Trophoblast cell (in vitro differentiated cells and primary cell): ENCODE measurements around the gene ZNF227.
"Not testable (repeated sequence)": the region's sequence is repeated elsewhere in the genome, so short reads cannot be mapped to it uniquely, and the experiment has no call there.

Experiments
- DNase-seq, 2 donors: peaks; one replicate each; pipeline ENCODE4 v3.0.0-alpha.2; 2016
- H2AFZ ChIP-seq: 2 replicates; pipeline ENCODE4 v1.6.1; 2013; ENCODE audit warnings: low read length, moderate library complexity, mild to moderate bottlenecking; ENCODE audit not compliant: insufficient read depth, poor library complexity
- H2AK5ac ChIP-seq: 2 replicates; pipeline ENCODE4 v1.6.1; 2013; ENCODE audit warnings: mild to moderate bottlenecking, low read length
- H2BK120ac ChIP-seq: 2 replicates; pipeline ENCODE4 v1.6.1; 2013; ENCODE audit warnings: low read length, mild to moderate bottlenecking, moderate library complexity; ENCODE audit not compliant: insufficient read depth, poor library complexity
- H2BK12ac ChIP-seq: 2 replicates; pipeline ENCODE4 v1.6.1; 2013; ENCODE audit warnings: mild to moderate bottlenecking, low read length, moderate library complexity
- H2BK5ac ChIP-seq: 2 replicates; pipeline ENCODE4 v1.6.1; 2013; ENCODE audit warnings: low read length, low read depth, moderate library complexity, mild to moderate bottlenecking; ENCODE audit not compliant: poor library complexity
- H3K14ac ChIP-seq: 2 replicates; pipeline ENCODE4 v1.6.1; 2013; ENCODE audit warnings: mild to moderate bottlenecking, low read length
- H3K18ac ChIP-seq: 2 replicates; pipeline ENCODE4 v1.6.1; 2013; ENCODE audit warnings: mild to moderate bottlenecking, low read length
- H3K23ac ChIP-seq: 2 replicates; pipeline ENCODE4 v1.6.1; 2013; ENCODE audit warnings: low read length
- H3K27ac ChIP-seq: 2 replicates; pipeline ENCODE4 v1.5.1; 2013; ENCODE audit warnings: low read depth, mild to moderate bottlenecking, inconsistent platforms, low read length, moderate library complexity
- H3K27me3 ChIP-seq: 2 replicates; pipeline ENCODE4 v1.6.1; 2013; ENCODE audit warnings: inconsistent platforms, mild to moderate bottlenecking, low read length, moderate library complexity; ENCODE audit not compliant: insufficient read depth
- H3K36me3 ChIP-seq, 2 experiments: 1 replicate in 1 of 2; 2 replicates in 1 of 2; pipeline ENCODE4 v1.6.1; 2013; ENCODE audit warnings: low read length in 2 of 2, mild to moderate bottlenecking in 2 of 2, moderate library complexity in 1 of 2; ENCODE audit not compliant: insufficient read depth in 2 of 2, control insufficient read depth in 1 of 2
- H3K4ac ChIP-seq: 2 replicates; pipeline ENCODE4 v1.6.1; 2013; ENCODE audit warnings: low read depth, mild to moderate bottlenecking, low read length, moderate library complexity
- H3K4me1 ChIP-seq, 2 experiments: 1 replicate in 1 of 2; 2 replicates in 1 of 2; pipeline ENCODE4 v1.6.1; 2013; ENCODE audit warnings: low read length in 2 of 2, mild to moderate bottlenecking in 2 of 2, moderate library complexity in 1 of 2; ENCODE audit not compliant: insufficient read depth in 2 of 2, control insufficient read depth in 1 of 2
- H3K4me2 ChIP-seq: 2 replicates; pipeline ENCODE4 v1.6.1; 2013; ENCODE audit warnings: inconsistent platforms, mild to moderate bottlenecking, low read length, moderate library complexity
- H3K4me3 ChIP-seq: 2 replicates; pipeline ENCODE4 v1.5.1; 2013; ENCODE audit warnings: mild to moderate bottlenecking, low read depth, low read length, inconsistent platforms
- H3K79me1 ChIP-seq: one replicate; pipeline ENCODE4 v1.6.1; 2013; ENCODE audit warnings: low read length
- H3K79me2 ChIP-seq: 2 replicates; pipeline ENCODE4 v1.6.1; 2013; ENCODE audit warnings: low read length, mild to moderate bottlenecking; ENCODE audit not compliant: control insufficient read depth, insufficient read depth, poor library complexity
- H3K9ac ChIP-seq: 2 replicates; pipeline ENCODE4 v1.6.1; 2013; ENCODE audit warnings: mild to moderate bottlenecking, low read length
- H3K9me3 ChIP-seq: 2 replicates; pipeline ENCODE4 v1.6.1; 2013; ENCODE audit warnings: low read depth, mild to moderate bottlenecking, control low read depth, inconsistent platforms, low read length; ENCODE audit not compliant: insufficient read depth
- H4K12ac ChIP-seq: 2 replicates; pipeline ENCODE4 v1.6.1; 2013; ENCODE audit warnings: low read depth, mild to moderate bottlenecking, low read length, moderate library complexity
- H4K8ac ChIP-seq: 2 replicates; pipeline ENCODE4 v1.6.1; 2013; ENCODE audit warnings: low read depth, mild to moderate bottlenecking, low read length, moderate library complexity
- H4K91ac ChIP-seq: one replicate; pipeline ENCODE4 v1.6.1; 2013; ENCODE audit warnings: low read depth, mild to moderate bottlenecking, low read length, moderate library complexity
- WGBS: extraction: QIAGEN DNeasy Blood & Tissue Kit; methylation state at CpG from one replicate; pipeline ENCODE4 v1.1.7; 2013; ENCODE audit warnings: missing lambda C conversion rate; ENCODE audit not compliant: insufficient read length, insufficient coverage; ENCODE audit errors: extremely low coverage; 5-methylcytosine and 5-hydroxymethylcytosine counted together

The ZNF227 gene

GRCh38 chr19:44219926-44220325, 7.6 kb downstream of the ZNF227 start:
- not testable (repeated sequence) for H3K4me2 ChIP-seq, H3K79me2 ChIP-seq, H2BK12ac ChIP-seq, H2BK120ac ChIP-seq, H3K4me1 ChIP-seq, H4K91ac ChIP-seq, H3K18ac ChIP-seq, H4K8ac ChIP-seq, H4K12ac ChIP-seq, H3K4me3 ChIP-seq, H3K9me3 ChIP-seq, H3K36me3 ChIP-seq, DNase-seq, H3K79me1 ChIP-seq, H3K14ac ChIP-seq, H3K27me3 ChIP-seq, H3K4ac ChIP-seq, H3K23ac ChIP-seq, H2AFZ ChIP-seq, H2BK5ac ChIP-seq, H3K9ac ChIP-seq, H2AK5ac ChIP-seq, H3K27ac ChIP-seq
- WGBS, result no CpG with 5 or more reads among the region's 3 CpGs

DNA sequence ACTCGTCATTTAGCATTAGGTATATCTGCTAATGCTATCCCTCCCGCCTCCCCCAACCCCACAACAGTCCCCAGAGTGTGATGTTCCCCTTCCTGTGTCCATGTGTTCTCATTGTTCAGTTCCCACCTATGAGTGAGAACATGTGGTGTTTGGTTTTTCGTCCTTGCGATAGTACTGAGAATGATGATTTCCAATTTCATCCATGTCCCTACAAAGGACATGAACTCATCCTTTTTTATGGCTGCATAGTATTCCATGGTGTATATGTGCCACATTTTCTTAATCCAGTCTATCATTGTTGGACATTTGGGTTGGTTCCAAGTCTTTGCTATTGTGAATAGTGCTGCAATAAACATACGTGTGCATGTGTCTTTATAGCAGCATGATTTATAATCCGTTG, 8.4 kb downstream of the ZNF227 start:
- not testable (repeated sequence) for H4K12ac ChIP-seq, H4K91ac ChIP-seq, H2AK5ac ChIP-seq, H2BK120ac ChIP-seq, H3K27ac ChIP-seq, H3K27me3 ChIP-seq, H3K4ac ChIP-seq, H3K9ac ChIP-seq, H2AFZ ChIP-seq, H3K23ac ChIP-seq, H4K8ac ChIP-seq, DNase-seq, H3K36me3 ChIP-seq, H3K9me3 ChIP-seq, H3K14ac ChIP-seq, H3K79me1 ChIP-seq, H2BK12ac ChIP-seq, H3K4me3 ChIP-seq, H3K4me1 ChIP-seq, H3K4me2 ChIP-seq, H3K79me2 ChIP-seq, H2BK5ac ChIP-seq, H3K18ac ChIP-seq
- no CpG with 5 or more reads among the region's 6 CpGs for WGBS

DNA sequence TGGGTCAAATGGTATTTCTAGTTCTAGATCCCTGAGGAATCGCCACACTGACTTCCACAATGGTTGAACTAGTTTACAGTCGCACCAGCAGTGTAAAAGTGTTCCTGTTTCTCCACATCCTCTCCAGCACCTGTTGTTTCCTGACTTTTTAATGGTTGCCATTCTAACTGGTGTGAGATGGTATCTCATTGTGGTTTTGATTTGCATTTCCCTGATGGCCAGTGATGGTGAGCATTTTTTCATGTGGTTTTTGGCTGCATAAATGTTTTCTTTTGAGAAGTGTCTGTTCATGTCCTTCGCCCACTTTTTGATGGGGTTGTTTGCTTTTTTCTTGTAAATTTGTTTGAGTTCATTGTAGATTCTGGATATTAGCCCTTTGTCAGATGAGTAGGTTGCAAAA, 9.0 kb downstream of the ZNF227 start:
- not testable (repeated sequence) for H3K4me1 ChIP-seq

GRCh38 chr19:44228318-44228717, 16.0 kb downstream of the ZNF227 start:
- H3K4me3 ChIP-seq, result no peak overlapping the region
- H3K4me1 ChIP-seq, result no peaks in the 10 kb centered on the region
- peaks cover 26 to 32% of the 10 kb centered on the region in 2 experiments for H3K36me3 ChIP-seq
- no peak overlapping the region for H3K23ac ChIP-seq
- no peak overlapping the region for H2BK5ac ChIP-seq
- H3K18ac ChIP-seq, result no peak overlapping the region
- H3K14ac ChIP-seq, result no peak overlapping the region
- no peak overlapping the region for H3K4me2 ChIP-seq
- no peak overlapping the region for H2BK12ac ChIP-seq
- no peak overlapping the region for H2AFZ ChIP-seq
- no peak overlapping the region for H3K9ac ChIP-seq
- no peak for DNase-seq
- no peak overlapping the region for H2AK5ac ChIP-seq
- no peaks in the 10 kb centered on the region for H3K27me3 ChIP-seq
- peaks cover 3% of the 10 kb centered on the region for H3K9me3 ChIP-seq
- no CpG with 5 or more reads among the region's 3 CpGs for WGBS
- no peaks in the 10 kb centered on the region for H3K79me1 ChIP-seq
- H3K27ac ChIP-seq, result no peak overlapping the region
- no peak overlapping the region for H2BK120ac ChIP-seq
- no peak overlapping the region for H4K8ac ChIP-seq
- H4K12ac ChIP-seq, result no peak overlapping the region
- H4K91ac ChIP-seq, result no peak overlapping the region
- no peaks in the 10 kb centered on the region for H3K79me2 ChIP-seq
- H3K4ac ChIP-seq, result no peak overlapping the region

More for the DNA sequence above, 9.0 kb downstream of the ZNF227 start:
- H3K4me3 ChIP-seq, H2AK5ac ChIP-seq, H3K18ac ChIP-seq, H3K4me2 ChIP-seq, H4K91ac ChIP-seq, H4K12ac ChIP-seq, H3K79me1 ChIP-seq, H3K36me3 ChIP-seq, H2AFZ ChIP-seq, H3K9me3 ChIP-seq, H3K23ac ChIP-seq, H4K8ac ChIP-seq, H3K27me3 ChIP-seq, H3K14ac ChIP-seq, DNase-seq, H2BK12ac ChIP-seq, H2BK5ac ChIP-seq, H3K79me2 ChIP-seq, H3K4ac ChIP-seq, H3K27ac ChIP-seq, H2BK120ac ChIP-seq, H3K9ac ChIP-seq: not testable (repeated sequence)
- no CpG with 5 or more reads among the region's 3 CpGs for WGBS
